Astrocyte (in vitro differentiated cells and primary cell): ENCODE results near the gene CHST11. TPM values are rescaled to one million over a fixed set of nuclear protein-coding genes. Genes with fewer than 3 reads are reported as not detected.

Experiments
- DNase-seq: peaks from one replicate; pipeline ENCODE4 v3.0.0-alpha.2; 2010; ENCODE audit warnings: low read depth
- FAIRE-seq: peaks from 2 replicates; lab custom pipeline; 2011; peaks lifted over from hg19 to GRCh38; lab: Jason Lieb, UNC
- H2AFZ ChIP-seq: 2 replicates; pipeline ENCODE4 v1.6.0; 2012; ENCODE audit warnings: low read depth, low read length, inconsistent platforms
- H3K27ac ChIP-seq: 2 replicates; pipeline ENCODE4 v1.5.1; 2011; ENCODE audit warnings: low read depth, low read length, inconsistent platforms
- H3K27me3 ChIP-seq: 2 replicates; pipeline ENCODE4 v1.6.0; 2011; ENCODE audit warnings: low read length, inconsistent platforms; ENCODE audit not compliant: insufficient read depth
- H3K36me3 ChIP-seq: 2 replicates; pipeline ENCODE4 v1.5.1; 2011; ENCODE audit warnings: low read length, inconsistent platforms; ENCODE audit not compliant: insufficient read depth
- H3K4me1 ChIP-seq: 2 replicates; pipeline ENCODE4 v1.5.1; 2011; ENCODE audit warnings: low read length, inconsistent platforms; ENCODE audit not compliant: insufficient read depth
- H3K4me2 ChIP-seq: 2 replicates; pipeline ENCODE4 v1.6.0; 2012; ENCODE audit warnings: low read length, inconsistent platforms
- H3K4me3 ChIP-seq: 2 replicates; pipeline ENCODE4 v1.5.1; 2011; ENCODE audit warnings: low read depth, mild to moderate bottlenecking, low read length, inconsistent platforms; ENCODE audit not compliant: insufficient read depth
- H3K79me2 ChIP-seq: 2 replicates; pipeline ENCODE4 v1.6.0; 2012; ENCODE audit warnings: mild to moderate bottlenecking, low read length, inconsistent platforms; ENCODE audit not compliant: insufficient read depth
- H3K9ac ChIP-seq: 2 replicates; pipeline ENCODE4 v1.6.0; 2012; ENCODE audit warnings: mild to moderate bottlenecking, low read length, inconsistent platforms
- H3K9me3 ChIP-seq: 2 replicates; pipeline ENCODE4 v1.5.1; 2012; ENCODE audit warnings: low read depth, mild to moderate bottlenecking, low read length, inconsistent platforms; ENCODE audit not compliant: insufficient read depth
- H4K20me1 ChIP-seq: 2 replicates; pipeline ENCODE4 v1.6.0; 2012; ENCODE audit warnings: low read length, inconsistent platforms; ENCODE audit not compliant: insufficient read depth
- H3K27ac Mint-ChIP-seq: one replicate; pipeline ENCODE4 v1.8.0; 2021; ENCODE audit warnings: mild to moderate bottlenecking, mixed read lengths; ENCODE audit not compliant: unreplicated experiment
- H3K27me3 Mint-ChIP-seq: one replicate; pipeline ENCODE4 v1.8.0; 2021; ENCODE audit warnings: low read depth, mixed read lengths; ENCODE audit not compliant: unreplicated experiment
- H3K36me3 Mint-ChIP-seq: one replicate; pipeline ENCODE4 v1.8.0; 2021; ENCODE audit warnings: low read depth, mixed read lengths; ENCODE audit not compliant: unreplicated experiment
- H3K4me1 Mint-ChIP-seq: one replicate; pipeline ENCODE4 v1.8.0; 2021; ENCODE audit warnings: low read depth, mixed read lengths; ENCODE audit not compliant: unreplicated experiment
- H3K4me3 Mint-ChIP-seq: one replicate; pipeline ENCODE4 v1.8.0; 2021; ENCODE audit warnings: mild to moderate bottlenecking, moderate library complexity, mixed read lengths; ENCODE audit not compliant: unreplicated experiment
- H3K9me3 Mint-ChIP-seq: one replicate; pipeline ENCODE4 v1.8.0; 2021; ENCODE audit warnings: mild to moderate bottlenecking, mixed read lengths; ENCODE audit not compliant: unreplicated experiment
- CTCF ChIP-seq: IDR thresholded peaks from 2 replicates; pipeline ENCODE4 v1.5.1; 2011; ENCODE audit warnings: low read depth, mild to moderate bottlenecking, inconsistent platforms, low read length, moderate library complexity; ENCODE audit not compliant: insufficient read depth
- EZH2 ChIP-seq: IDR thresholded peaks from 2 replicates; pipeline ENCODE4 v1.6.1; 2012; ENCODE audit warnings: mild to moderate bottlenecking, low read length, inconsistent platforms; ENCODE audit not compliant: insufficient read depth
- total RNA-seq: library from RNA; stranded (reverse); gene quantifications from 2 replicates; pipeline ENCODE4 v1.2.1, GENCODE V29; 2021

Gene CHST11
- total RNA-seq, 1 donor from 2014 or later = 30.2 TPM

GRCh38 chr12:104505095-104505818 lies 48.5 kb downstream of the CHST11 start:
- Histone ChIP-seq H3K4me3 (no peak overlapping the region), H3K4me1 (peaks cover 5% of the 10 kb centered on the region), H3K9me3 (no peaks in the 10 kb centered on the region), H4K20me1 (peaks cover 94% of the 10 kb centered on the region), H3K4me2 (no peak overlapping the region), H3K27ac (no peak overlapping the region), H3K9ac (no peak overlapping the region), H3K36me3 (no peaks in the 10 kb centered on the region), H2AFZ (no peak overlapping the region), H3K27me3 (no peaks in the 10 kb centered on the region), H3K79me2 (peaks cover 50% of the 10 kb centered on the region)
- TF ChIP-seq CTCF (no peak), EZH2 (no peak)
- no peaks in the 10 kb centered on the region for H3K27me3 Mint-ChIP-seq
- H3K36me3 Mint-ChIP-seq = peaks cover 16% of the 10 kb centered on the region
- H3K4me1 Mint-ChIP-seq = peaks cover 23% of the 10 kb centered on the region
- H3K9me3 Mint-ChIP-seq = peaks cover 3% of the 10 kb centered on the region
- no peak for DNase-seq
- H3K4me3 Mint-ChIP-seq = no peak overlapping the region
- H3K27ac Mint-ChIP-seq = no peak overlapping the region
- no peak for FAIRE-seq

- H3K4me2 ChIP-seq = no peak overlapping the region
- H2AFZ ChIP-seq = no peak overlapping the region
- H3K9me3 Mint-ChIP-seq = peaks cover 3% of the 10 kb centered on the region
- H3K27ac Mint-ChIP-seq = no peak overlapping the region
- H3K36me3 Mint-ChIP-seq = peaks cover 18% of the 10 kb centered on the region
- H3K27me3 Mint-ChIP-seq = no peaks in the 10 kb centered on the region
- no peak overlapping the region for H3K4me3 Mint-ChIP-seq
- H3K9ac ChIP-seq = no peak overlapping the region
- H3K27me3 ChIP-seq = no peaks in the 10 kb centered on the region
- no peaks in the 10 kb centered on the region for H3K36me3 ChIP-seq
- peaks cover 31% of the 10 kb centered on the region for H3K4me1 Mint-ChIP-seq
- peaks cover 48% of the 10 kb centered on the region for H3K79me2 ChIP-seq
- no peak overlapping the region for H3K4me3 ChIP-seq
- H4K20me1 ChIP-seq = peaks cover 91% of the 10 kb centered on the region
- peaks cover 5% of the 10 kb centered on the region for H3K4me1 ChIP-seq
- DNase-seq = no peak
- H3K27ac ChIP-seq = no peak overlapping the region
- no peaks in the 10 kb centered on the region for H3K9me3 ChIP-seq
- no peak for FAIRE-seq
- TF ChIP-seq EZH2 (no peak), CTCF (no peak)
These were observed 50.1 kb downstream of the CHST11 start for GRCh38 chr12:104506676-104507401.
